Measurements from ENCODE around the gene DNAH9. TPM values are rescaled to one million over a fixed set of nuclear protein-coding genes. Genes with fewer than 3 reads are reported as not detected.

DNAH9 gene
- total RNA-seq, 1 donor from 2014 or later, result 0.96 TPM

DNA sequence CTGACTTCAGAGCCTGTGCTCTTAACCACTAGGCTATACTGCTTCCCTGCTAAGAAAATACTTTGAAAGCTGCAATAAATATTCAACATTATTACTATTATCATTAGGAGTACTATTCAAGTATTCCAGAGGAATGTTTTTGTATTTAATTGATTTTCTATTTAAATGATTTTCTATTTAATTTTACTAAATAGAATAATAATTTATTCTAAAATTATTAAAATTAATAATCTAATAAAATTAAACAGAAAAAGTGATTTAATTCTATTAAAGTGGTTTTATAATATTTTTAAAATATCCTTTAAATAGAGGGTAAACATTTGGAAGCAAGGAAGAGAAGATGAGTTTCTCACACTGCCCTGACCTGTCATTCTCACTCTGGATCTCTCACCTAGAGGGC is 173.8 kb downstream of the DNAH9 start:
- Mint-ChIP-seq H3K27me3 (ENCODE audit: low read depth) (peaks cover 7% of the 10 kb centered on the region), H3K27ac (no peak overlapping the region), H3K9me3 (no peaks in the 10 kb centered on the region), H3K4me1 (no peaks in the 10 kb centered on the region), H3K4me3 (no peak overlapping the region), H3K36me3 (no peaks in the 10 kb centered on the region)
- DNase-seq (ENCODE audit: low spot score in 2 of 2, unreplicated experiment in 2 of 2), result no peak
- TF ChIP-seq, protein P1, sequence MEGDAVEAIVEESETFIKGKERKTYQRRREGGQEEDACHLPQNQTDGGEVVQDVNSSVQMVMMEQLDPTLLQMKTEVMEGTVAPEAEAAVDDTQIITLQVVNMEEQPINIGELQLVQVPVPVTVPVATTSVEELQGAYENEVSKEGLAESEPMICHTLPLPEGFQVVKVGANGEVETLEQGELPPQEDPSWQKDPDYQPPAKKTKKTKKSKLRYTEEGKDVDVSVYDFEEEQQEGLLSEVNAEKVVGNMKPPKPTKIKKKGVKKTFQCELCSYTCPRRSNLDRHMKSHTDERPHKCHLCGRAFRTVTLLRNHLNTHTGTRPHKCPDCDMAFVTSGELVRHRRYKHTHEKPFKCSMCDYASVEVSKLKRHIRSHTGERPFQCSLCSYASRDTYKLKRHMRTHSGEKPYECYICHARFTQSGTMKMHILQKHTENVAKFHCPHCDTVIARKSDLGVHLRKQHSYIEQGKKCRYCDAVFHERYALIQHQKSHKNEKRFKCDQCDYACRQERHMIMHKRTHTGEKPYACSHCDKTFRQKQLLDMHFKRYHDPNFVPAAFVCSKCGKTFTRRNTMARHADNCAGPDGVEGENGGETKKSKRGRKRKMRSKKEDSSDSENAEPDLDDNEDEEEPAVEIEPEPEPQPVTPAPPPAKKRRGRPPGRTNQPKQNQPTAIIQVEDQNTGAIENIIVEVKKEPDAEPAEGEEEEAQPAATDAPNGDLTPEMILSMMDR (IDR thresholded peaks at IDR 0.05; ENCODE audit: unreplicated experiment), result no peak

DNA sequence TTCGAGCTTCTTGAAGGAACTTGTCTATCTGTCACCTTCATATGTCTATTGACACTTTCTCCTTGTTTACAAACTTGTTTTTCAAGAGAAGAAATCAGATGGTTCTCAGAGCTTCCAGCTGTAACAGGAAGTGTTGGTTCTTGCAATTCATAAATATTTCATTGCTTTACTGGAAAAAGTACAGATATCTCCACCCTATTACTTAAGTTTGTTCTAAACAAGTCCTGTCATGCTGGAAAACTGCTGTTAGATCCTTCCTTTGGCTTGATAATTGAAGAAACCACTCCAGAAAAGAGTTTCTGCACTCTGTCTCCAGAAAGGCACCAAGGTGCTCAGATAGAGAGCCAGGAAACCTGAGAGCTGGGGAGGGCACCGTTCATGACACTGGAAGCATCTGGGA is 181.6 kb downstream of the DNAH9 start:
- Mint-ChIP-seq H3K4me1 (no peaks in the 10 kb centered on the region), H3K36me3 (no peaks in the 10 kb centered on the region), H3K27ac (no peak overlapping the region), H3K4me3 (no peak overlapping the region), H3K9me3 (no peaks in the 10 kb centered on the region), H3K27me3 (ENCODE audit: low read depth) (peaks cover 5% of the 10 kb centered on the region)
- TF ChIP-seq, protein P1 (IDR thresholded peaks at IDR 0.05; ENCODE audit: unreplicated experiment), result no peak
- no peak for DNase-seq (ENCODE audit: low spot score in 2 of 2, unreplicated experiment in 2 of 2)

DNA sequence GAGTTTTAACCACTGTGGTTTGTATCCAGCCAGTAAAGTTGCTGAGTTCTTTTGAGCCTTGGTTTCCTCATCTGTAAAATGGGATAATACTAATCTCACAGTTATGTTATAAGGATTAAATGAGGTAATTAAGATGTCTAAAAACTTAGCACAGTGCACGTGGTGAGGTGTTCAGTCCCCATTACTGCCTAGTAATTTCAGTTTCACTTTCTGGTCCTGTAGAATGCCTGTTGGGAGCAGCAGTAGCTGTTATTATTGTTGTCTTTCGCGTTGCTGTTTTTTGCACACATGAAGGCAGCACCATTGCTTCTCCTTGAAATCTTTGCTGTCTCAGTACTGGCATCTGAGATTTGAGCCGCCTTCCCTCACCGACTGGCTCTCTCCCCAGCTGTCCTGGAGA is 182.4 kb downstream of the DNAH9 start:
- H3K9me3 Mint-ChIP-seq, result no peaks in the 10 kb centered on the region
- no peak overlapping the region for H3K4me3 Mint-ChIP-seq
- no peaks in the 10 kb centered on the region for H3K4me1 Mint-ChIP-seq
- H3K27ac Mint-ChIP-seq, result no peak overlapping the region
- no peak for DNase-seq (ENCODE audit: low spot score in 2 of 2, unreplicated experiment in 2 of 2)
- no peaks in the 10 kb centered on the region for H3K36me3 Mint-ChIP-seq
- TF ChIP-seq, protein P1 (IDR thresholded peaks at IDR 0.05; ENCODE audit: unreplicated experiment), result no peak
- H3K27me3 Mint-ChIP-seq (ENCODE audit: low read depth), result peaks cover 4% of the 10 kb centered on the region

DNA sequence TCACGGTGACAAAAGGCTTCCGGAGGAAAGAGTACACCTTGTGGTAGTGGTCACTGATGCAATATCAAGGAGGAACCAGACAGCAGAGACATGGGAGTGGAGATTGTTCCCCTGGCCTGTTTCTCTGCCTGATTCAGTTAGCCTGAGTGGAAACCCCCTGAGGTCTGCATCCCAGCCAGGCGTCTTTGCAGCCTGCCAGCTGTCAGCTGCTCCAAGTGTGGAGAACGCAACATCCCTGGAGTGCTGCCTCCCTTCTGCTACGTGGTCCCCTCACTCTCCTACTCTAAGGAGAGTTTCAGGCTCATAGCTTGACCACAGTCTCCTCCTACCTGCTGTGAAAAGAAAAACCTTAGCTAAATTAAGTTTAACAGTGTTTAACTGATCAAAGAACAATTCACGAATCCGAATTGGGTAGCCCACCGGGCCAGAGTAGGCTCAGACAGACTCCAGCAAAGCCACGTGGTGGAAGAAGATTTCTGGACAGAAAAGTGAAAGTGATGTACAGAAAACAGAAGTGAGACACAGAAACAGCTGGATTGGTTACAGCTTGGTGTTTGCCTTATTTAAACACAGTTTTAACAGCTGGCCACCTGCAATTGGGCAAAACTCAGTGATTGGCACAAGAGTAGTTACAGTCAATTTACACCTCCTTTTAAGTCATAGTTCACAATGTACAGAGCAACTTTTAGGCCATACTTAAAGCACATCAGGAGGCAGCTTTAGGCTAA is 188.6 kb downstream of the DNAH9 start:
- H3K9me3 Mint-ChIP-seq, result peaks cover 11% of the 10 kb centered on the region
- no peak for DNase-seq (ENCODE audit: low spot score in 2 of 2, unreplicated experiment in 2 of 2)
- TF ChIP-seq, protein P1 (IDR thresholded peaks at IDR 0.05; ENCODE audit: unreplicated experiment), result no peak

DNA sequence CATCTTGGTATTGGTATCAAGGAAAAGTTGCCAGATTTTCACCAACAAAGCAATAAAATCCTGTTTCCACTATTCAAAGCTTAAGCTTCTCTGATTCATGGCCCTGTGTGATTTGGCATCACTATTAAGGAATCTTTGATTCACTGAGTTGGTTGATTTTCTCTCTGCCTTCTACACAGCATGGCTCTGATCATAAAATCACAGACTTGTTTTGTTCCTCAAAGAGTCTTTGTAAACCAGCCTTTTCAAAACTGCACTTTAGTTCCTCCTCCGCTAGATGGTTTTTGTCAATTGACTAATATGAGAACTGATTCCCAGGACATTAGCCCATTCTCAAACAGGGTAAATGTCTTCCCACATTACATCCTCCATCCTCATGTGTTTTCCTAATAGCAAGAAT is 197.6 kb downstream of the DNAH9 start:
- Mint-ChIP-seq H3K4me1 (no peaks in the 10 kb centered on the region), H3K27ac (no peak overlapping the region), H3K27me3 (ENCODE audit: low read depth) (peaks cover 2% of the 10 kb centered on the region), H3K4me3 (no peak overlapping the region), H3K9me3 (peaks cover 4% of the 10 kb centered on the region), H3K36me3 (no peaks in the 10 kb centered on the region)
- no peak for DNase-seq (ENCODE audit: low spot score in 2 of 2, unreplicated experiment in 2 of 2)
- TF ChIP-seq, protein P1 (IDR thresholded peaks at IDR 0.05; ENCODE audit: unreplicated experiment), result no peak

More for the DNA sequence above, 188.6 kb downstream of the DNAH9 start:
- no peak overlapping the region for H3K4me3 Mint-ChIP-seq
- H3K4me1 Mint-ChIP-seq, result no peaks in the 10 kb centered on the region
- no peak overlapping the region for H3K27ac Mint-ChIP-seq
- peaks cover 1% of the 10 kb centered on the region for H3K27me3 Mint-ChIP-seq (ENCODE audit: low read depth)
- no peaks in the 10 kb centered on the region for H3K36me3 Mint-ChIP-seq
